GM13977 (cell line): Measurements from ENCODE around the gene PHF19.

Experiments used
- DNase-seq: peaks from one replicate; pipeline ENCODE4 v3.0.0; 2012; ENCODE audit warnings: low spot score
- in situ Hi-C: fragments of 300-500 bp; cut with MboI; formaldehyde crosslinking; loops from one replicate; pipeline ENCODE4 v1.12.0; 2022; ENCODE audit warnings: low sequenced_read_pairs, low pct_unique_long_range_greater_than_20kb, mixed read lengths, inconsistent platforms; ENCODE audit not compliant: unreplicated experiment
- TF ChIP-seq, protein P1 (sequence below): IDR thresholded peaks from 2 replicates; pipeline ENCODE4 v1.5.1; 2012; ENCODE audit warnings: mild to moderate bottlenecking, control low read depth; ENCODE audit not compliant: insufficient read depth; ENCODE audit errors: extremely low read depth, missing control alignments

PHF19 gene

GRCh38 chr9:120922404-120923195 lies 45.6 kb upstream of the PHF19 start:
- in situ Hi-C loops = no loop called here
- TF ChIP-seq, protein P1, sequence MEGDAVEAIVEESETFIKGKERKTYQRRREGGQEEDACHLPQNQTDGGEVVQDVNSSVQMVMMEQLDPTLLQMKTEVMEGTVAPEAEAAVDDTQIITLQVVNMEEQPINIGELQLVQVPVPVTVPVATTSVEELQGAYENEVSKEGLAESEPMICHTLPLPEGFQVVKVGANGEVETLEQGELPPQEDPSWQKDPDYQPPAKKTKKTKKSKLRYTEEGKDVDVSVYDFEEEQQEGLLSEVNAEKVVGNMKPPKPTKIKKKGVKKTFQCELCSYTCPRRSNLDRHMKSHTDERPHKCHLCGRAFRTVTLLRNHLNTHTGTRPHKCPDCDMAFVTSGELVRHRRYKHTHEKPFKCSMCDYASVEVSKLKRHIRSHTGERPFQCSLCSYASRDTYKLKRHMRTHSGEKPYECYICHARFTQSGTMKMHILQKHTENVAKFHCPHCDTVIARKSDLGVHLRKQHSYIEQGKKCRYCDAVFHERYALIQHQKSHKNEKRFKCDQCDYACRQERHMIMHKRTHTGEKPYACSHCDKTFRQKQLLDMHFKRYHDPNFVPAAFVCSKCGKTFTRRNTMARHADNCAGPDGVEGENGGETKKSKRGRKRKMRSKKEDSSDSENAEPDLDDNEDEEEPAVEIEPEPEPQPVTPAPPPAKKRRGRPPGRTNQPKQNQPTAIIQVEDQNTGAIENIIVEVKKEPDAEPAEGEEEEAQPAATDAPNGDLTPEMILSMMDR = no peak
- no peak for DNase-seq

DNA sequence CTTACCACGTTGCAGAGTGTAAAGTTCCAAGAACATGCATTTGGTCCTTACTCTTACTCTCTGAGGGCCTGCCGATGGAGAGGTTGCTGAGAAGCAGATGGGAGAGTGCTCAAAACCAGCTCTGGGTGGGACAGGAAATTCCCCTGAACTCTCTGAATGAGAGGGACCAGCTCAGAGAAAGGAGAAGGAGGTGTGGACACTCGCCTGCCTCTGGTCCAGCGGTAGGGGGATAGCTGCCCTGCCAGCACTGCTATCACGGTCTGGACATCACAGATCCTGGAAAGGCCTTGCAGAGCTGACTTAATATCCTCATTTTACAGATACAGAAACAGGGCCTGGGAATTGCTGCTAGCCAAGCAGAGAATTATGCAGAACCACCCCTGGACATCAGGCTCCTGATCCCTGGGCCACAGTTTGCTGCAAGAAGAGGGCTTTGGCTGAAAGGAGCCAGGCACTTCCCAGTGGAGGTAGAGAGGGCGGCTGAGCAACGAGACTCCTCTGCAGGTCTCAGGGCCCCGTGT lies 44.7 kb upstream of the PHF19 start:
- DNase-seq = no peak
- TF ChIP-seq, protein P1 = no peak
- in situ Hi-C loops = no loop called here

DNA sequence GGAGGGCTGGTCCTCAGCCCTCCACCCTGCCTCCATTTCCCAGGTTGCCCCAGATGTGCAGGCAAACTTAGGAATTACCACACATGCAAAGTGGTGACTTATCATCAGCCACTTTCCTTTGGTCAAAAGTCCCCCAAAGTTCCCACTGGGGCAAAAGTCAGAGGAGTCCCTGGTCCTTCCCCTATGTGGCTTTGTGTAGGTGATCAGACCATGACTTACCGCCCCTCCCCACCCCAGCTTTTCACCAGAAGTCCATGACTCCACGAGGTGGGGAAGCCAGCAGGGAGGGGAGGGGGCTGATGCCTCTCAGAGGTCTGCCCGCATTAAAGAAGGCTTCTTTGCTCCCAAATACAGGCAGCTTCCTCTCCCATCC lies 43.8 kb upstream of the PHF19 start:
- in situ Hi-C loops = no loop called here
- DNase-seq = no peak
- TF ChIP-seq, protein P1 = no peak

- no peak for DNase-seq
- in situ Hi-C loops = no loop called here
- TF ChIP-seq, protein P1 = no peak
These were observed 43.1 kb upstream of the PHF19 start for GRCh38 chr9:120919843-120920805.

DNA sequence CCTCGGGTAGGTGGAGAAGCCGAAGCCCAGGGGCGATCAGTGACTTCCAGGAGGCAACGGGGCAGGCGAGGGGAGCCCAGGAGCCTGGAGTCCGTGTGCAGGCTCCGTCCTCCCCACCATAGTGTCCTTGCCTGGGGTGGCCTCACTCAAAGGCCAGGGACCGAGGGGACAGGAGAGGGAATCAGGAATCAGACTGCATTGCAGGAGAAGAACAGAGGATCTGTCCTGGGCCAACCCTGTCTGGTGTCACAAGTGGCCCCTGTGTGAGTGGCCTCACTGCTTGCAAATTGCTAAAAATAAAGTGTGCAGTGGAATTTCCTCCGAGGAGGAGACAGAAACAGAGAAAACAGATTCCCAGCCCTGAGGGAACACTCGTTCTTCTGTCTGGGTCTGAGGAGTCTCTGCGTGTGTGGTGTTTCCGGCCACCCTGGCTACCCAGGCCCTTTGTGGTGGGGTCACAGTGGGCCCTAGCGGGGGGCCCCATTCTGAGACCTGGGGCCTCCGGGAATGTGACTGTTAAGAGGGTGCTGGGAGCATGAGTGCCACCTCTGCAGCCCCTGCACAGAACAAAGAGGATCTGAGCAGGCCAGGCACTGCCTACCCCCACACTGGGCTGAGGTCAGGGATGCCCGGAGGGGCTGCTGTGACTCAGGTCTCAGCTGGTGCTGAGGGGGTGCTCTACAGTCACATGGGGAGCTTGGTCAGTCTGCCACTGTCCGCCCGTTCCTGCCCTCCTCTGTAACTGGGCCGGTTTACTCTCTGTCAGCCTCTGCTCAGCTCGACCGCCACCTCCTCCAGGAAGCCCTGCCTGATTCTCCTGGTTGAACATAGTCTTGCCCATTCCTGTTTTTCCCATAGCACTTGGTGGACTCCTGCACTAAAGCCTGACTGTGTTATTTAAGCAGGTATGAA lies 42.2 kb upstream of the PHF19 start:
- DNase-seq = no peak
- TF ChIP-seq, protein P1 = no peak
- in situ Hi-C loops = no loop called here
